Inferior parietal cortex (tissue), 1 donor: ENCODE data around the gene KLF13.

ENCODE experiments used
- DNase-seq: peaks from one replicate; pipeline ENCODE4 v3.0.0-alpha.2; 2016; ENCODE audit errors: extremely low spot score

The KLF13 gene

DNA sequence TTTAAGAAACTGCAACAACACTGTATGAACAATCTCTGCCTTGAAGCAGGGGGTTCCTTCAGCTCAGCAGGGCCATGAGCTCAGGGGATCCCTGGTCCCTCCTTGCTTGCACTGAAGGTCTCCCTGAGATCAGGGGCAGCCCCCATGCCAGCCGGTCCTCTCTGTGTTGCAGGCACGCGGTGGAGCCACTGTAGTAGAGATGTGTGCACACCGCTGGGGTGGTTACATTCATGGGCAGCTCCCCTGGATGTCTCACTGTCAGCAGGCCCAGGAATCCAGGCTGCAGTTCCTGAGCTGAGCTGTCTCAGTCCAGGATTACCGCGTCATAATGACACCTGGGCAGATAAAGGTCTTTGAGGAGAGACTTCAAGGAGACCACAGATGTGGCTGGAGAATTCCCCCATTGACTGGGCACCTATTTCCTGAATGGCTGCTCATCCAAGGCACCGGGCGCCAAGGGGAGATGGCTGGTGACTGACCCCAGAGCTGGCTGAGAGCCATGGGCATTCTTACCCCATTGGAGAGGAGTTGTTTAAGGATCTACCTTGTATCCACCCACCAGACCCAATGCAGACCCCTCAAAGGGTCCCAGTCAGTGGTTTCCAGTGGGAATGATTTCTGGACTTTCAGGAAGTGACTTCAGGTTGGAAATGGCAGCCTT, 10.4 kb upstream of the KLF13 start:
- DNase-seq, result no peak

DNA sequence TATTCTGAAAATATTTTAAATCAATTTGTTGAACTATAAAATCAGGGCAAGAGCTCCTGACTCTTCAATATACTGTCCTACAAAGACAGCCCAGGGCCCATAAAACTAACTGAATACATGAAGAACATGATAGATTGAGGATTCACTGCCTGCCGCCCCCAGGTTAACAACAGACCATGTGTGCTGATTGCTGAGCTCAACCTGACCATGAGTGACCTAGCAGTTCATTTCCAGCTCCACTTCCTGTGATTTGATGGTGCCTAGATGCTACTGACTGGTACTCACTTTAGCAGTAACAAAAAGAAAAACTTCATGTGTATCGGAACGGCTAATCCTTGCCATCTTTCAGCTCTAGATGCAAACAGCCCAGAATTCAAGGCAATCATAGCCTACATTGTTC, 9.6 kb upstream of the KLF13 start:
- DNase-seq, result no peak

DNA sequence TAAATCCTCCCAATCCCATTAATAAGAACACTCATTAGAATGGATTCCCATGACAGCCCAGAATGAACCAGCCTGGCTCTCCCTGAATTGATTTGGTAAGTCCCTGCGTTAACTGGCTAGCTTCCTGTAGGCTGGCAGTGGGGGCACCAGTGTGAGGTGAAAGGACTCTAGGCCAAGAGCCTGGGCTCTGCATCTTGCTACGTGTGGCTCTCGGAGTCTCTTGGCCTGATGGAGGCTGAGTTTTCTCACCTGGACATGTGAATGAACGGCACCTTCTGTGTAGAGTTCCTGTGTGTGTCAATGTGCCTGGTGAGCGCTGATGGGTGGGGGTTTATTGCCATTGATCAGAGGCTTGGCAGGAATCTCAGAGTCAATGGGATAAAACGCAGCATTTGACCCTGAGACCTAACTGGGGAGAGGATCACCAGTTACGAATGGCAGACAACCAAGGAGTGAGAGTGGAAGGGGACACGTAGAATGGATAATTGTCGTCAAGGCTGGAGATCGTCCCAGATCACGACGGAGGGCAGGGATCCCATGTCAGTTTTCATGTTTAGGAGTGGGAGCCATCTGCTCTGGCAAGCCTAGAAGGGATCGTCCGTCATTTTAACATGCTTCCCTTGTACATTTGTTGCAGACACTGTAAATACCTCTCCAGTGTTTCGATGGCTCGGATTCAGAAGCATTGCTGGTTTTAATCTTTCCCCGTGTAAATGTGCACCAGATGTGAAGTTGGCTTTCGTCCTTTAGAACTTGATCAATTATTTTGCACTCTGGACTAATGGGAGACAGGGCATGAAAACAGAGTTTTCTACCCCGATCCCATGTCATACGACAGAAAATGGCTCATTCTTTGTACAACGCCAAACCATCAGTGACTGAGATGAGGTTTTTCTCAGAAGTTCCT, 9.0 kb upstream of the KLF13 start:
- no peak for DNase-seq

DNA sequence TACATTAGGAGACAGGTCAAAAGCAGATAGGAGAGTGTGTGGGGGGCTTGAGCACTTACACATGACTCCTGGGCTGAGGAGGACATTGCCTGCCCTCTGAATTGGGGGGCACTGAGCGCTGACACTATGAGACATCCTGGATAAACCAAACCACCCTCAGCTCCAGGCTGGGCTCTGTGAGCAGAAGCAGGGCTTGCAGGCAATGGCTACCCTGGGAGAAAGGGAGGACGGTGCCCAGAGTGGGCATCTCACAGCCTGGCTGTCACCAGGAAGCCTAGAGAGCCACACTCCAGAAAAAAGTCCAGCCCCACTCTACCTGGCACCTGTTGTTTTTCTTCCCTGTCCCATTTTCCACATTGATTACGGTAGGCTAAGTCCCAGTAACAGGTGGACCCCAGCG, 8.2 kb upstream of the KLF13 start:
- DNase-seq, result no peak

DNA sequence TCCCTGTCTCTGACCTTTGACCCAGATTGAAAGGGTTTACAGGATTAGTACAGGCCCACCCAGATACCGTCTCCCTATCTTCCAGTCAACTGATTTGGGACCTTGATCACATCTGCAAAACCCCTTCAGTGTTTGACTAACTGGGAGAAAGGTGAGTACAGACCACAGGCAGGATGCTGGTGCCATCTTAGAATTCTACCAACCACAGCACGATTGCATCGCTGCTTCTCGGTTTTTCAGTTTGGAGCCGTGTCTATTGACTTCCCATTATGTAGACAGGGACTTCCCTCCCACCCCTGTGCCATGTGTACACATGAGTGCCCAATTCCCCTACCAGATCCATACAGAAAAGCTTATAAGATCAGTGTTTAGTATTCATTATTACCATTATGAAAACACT, 6.6 kb upstream of the KLF13 start:
- DNase-seq, result no peak

DNA sequence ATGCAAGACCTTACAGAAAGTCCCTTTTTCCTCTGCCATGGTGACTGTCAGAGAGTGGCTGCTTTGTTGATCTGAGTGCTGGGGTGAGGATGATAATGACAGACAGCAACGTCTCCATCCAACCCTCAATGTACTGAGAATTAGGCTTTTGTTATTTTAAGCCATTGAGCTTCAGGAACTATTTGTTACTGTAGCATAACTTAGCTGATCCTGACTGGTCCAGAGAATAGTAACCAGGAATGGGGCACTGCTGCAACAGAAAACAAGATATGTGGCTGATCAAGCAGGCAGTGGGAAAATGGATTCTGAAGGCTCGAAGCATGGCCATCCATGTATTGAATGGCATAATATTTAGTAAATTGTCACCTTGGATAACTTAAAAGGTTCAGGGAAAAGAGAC, 5.2 kb upstream of the KLF13 start:
- no peak for DNase-seq

DNA sequence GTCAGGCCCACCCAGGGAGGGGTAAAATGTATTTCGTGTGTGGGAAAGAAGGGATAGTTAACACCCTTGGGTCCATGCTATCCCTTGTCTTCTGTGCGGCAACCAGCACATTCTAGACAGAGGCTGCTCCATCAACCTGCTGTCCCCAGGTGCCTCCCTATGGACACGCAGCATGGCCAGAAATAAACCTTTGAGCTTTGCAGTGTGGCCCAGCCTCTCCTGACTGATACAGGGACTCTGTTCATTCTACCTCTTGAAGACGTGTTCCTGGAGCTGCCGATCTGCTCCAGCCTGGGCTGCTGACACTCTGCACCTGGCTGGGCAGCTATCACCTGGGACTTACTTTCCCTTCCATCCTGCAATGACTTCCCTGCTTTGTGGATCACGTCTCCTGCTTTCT, 4.1 kb upstream of the KLF13 start:
- no peak for DNase-seq

DNA sequence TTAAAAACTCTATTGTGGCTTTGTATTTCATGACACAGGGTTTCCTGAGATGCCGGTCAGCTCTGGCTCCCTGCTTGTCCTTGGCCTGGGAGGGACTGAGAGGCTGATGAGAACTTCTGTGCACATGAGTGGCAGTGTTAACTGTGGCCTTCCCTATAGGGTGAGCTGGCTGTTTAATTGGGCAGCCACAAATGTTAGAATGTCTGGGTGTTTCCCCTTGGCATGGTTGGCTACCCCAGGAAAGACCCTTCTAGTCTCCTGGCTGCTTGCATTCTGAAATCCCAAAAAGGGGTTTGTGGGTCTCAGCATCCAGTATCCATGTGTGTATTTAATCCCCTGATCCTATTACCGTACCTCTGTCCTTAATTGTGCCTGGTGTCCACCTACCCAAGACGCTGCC, 3.0 kb upstream of the KLF13 start:
- no peak for DNase-seq

DNA sequence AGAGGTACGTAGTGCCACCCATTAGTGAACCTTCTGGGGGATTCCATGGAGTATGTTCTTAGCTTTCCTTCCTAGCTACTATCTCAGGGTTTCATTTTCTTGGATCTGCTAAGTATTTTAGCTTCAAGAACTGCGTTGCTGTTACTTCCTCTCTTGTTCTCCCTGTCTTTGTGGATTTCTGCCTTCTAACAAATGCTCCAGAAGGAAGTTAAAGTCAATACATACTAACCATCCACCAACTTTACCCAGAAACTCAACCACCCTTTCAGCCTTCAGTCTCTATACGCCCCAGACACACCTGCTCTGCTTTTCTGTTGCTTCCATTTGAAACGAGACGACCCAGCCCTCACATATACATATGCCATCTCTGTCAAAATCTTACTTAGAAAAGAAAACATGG, 2.4 kb upstream of the KLF13 start:
- DNase-seq, result no peak

DNA sequence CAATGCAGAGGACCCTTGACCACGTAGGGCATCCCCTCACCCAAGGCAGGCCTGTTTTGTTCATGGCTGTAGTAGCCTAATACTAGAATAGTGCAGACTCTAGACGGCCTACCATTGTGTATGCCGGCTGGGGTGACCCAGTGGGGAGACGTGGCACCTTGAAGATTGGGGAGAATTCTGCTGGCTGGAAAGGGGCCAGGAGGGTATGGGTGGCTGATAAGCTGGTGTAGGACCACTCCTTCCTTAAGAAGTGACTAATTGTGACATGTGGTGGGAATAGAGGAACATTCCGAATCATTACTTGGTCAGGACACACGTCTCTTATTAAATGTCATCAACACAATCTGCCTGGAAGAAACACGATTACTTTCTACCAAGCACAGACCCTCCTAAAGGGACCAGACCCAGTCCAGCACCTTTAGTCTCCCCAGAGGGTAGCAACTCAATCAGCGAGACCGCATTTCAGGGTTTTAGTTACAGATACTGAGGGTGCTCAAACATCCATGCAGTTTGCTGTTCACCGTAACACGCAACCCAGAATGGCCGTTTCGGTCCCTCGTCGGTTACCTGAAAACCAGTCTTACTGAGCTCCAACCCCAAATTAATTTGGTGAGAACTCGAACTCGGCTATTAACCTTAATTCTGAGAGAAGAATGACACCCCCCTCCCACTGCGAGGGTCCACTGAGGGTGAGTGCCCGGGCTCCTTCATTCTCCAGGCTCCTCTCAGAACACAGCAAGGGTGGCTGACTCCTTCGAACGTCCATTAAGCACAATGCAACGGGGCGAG, 1.6 kb upstream of the KLF13 start:
- DNase-seq, result no peak

DNA sequence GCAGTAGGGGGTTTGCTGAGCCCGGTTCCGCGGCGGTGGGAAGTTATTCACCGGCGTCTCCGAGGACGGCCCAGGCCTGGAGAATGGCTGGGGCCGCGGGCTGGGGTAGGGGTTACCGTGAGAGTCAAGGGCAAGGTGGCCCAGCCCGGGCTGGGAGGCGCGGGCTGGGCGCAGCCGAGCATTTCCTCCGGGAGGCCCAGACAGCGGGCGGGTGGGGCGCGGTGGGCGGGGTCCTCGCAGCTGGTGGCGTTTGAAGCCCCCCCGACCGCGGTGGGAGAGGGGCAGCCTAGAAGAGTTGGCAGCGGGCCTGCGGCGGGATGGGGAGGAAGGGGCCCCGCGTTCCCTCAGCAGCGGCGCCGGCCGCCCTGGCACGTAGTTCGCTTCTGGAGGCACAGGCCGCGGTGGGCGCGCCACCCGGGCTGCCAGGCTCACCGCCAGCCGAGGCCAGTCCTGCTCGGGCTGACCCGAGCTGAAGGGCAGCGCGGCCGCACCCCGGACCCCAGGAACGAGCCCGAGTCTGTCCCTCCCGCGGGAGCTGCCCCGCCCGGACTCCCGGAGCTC, 960 bp upstream of the KLF13 start:
- peak; percentile 50 for DNase-seq

DNA sequence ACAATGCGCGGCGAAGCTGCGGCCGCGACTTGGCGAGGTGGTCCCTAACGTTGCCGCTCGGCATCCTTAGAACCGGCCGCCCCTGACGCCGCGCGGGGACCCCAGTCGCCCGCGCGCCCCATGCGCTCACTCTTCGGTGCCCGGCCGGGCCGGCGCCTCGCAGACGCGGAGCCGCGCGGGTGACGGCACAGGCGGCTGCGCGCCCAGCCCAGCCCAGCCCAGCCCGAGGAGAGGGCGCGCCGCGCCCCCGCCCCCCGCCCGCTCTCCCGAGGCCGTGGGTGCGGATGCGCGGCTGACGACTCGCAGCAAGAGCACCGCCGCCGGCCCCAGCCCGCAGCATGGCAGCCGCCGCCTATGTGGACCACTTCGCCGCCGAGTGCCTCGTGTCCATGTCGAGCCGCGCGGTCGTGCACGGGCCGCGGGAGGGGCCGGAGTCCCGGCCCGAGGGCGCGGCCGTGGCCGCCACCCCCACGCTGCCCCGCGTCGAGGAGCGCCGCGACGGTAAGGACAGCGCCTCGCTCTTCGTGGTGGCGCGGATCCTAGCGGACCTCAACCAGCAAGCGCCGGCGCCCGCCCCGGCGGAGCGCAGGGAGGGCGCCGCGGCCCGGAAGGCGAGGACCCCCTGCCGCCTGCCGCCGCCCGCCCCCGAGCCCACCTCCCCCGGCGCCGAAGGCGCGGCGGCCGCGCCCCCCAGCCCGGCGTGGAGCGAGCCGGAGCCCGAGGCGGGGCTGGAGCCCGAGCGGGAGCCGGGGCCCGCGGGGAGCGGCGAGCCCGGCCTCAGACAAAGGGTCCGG, 437 bp downstream of the KLF13 start:
- no peak for DNase-seq

DNA sequence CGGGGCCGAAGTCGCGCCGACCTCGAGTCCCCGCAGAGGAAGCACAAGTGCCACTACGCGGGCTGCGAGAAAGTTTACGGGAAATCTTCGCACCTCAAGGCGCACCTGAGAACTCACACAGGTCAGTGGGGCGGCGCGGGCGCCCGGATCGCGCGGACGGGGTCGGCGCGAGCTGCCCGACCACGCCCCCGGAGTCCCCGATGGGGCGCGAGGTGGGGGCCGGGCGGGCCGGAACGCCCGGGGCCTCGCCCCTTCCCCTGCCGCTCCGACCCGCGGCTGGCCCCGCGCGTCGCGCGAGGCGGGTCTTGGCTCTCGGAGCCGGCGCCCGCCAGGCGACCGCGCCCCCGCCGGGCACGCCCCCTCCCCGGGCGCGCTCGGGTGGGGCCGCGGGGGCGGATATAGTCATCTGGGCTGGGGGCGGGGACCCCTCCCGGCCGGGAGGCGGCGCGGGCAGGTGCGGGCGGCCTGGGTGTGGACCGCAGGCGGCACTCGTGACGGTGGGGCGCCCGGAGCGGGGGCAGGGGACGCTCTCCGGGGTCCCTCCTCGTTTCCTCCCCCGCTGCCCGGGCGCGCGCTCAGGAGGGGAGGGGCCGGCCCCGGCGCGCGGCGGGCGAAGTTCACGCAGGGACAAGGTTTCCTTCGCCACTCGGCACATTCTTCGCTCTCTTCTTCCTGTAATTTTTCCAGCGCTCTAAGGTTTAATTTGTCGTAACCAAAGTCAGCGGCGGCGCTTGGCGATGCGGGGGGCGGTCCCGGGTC, 1.2 kb downstream of the KLF13 start:
- DNase-seq, result no peak

DNA sequence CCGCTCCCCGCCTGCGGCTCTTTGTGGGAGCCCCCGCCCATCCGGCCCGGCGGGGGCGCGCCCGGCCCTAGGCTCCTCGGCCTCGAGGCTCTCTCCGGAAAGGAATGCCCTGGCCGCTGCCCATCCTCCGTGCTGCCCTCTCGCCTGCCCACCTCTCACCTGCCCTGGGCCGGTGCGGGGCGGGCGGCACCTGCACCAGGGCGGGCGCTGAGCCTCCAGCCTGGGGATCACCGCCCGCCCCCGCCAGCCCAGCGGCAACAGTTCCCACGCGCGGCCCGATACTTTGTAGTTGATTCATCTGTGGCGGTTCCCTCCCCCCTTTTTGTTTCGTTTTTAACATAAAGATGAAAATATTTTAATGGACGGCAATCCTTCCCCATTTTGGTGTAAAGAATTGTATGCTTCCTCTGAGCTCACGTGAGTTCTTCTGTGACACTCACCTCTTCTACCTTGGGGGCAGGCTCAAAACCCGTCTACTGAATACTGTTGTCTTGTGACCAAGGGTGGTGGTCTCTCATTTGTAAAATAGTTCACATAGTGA, 1.9 kb downstream of the KLF13 start:
- no peak for DNase-seq

DNA sequence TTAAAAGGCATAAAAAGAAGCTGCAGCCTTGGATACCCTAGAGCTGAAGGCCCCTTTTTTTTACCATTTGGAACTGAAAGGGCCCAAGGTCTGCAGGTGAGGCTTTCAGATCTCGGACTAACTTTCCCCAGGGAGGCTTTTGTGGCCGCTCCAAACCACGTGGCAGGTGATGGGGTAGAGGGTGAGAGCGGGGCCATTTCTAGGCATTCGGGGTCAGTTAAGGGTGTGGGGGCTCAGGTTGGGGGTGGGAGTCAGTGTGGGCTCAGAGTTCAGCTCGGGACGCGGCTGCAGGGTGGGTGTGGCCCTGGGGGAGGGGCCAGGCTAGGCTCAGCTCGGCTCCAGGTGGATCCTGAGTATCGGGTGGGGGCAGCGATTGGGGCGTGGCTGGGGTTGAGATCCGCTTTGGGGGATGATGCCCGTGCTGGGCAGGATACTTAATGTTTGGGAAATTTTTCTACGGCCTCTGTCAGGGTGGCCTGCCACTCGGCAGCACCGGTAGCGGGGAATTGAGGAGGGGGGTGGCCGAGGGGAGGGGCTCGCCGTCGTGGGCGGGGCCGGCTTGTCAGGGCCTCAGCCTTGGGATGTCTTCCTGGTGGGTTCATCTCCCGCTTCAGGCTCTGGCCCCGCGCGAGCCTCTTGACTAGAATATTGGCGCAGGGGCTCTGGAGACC, 2.5 kb downstream of the KLF13 start:
- DNase-seq, result no peak

DNA sequence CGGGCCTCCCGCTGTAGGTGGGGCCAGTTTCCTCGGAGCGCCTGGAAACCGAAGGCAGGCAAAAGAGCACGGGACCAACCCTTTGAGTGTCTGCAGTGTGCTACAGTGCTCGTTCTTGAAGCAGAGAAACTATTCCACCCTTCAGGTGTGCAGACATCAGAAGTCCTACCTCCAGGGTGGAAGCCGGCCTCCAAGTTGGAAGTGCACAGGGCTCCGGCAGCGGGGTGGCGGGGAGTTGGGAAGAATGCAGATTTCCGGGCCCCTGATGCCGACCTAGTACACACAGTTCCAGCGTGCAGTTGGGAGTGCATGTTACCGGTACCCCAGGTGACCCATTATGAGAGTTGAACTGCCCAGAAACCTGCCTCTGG, 3.0 kb downstream of the KLF13 start:
- DNase-seq, result no peak

DNA sequence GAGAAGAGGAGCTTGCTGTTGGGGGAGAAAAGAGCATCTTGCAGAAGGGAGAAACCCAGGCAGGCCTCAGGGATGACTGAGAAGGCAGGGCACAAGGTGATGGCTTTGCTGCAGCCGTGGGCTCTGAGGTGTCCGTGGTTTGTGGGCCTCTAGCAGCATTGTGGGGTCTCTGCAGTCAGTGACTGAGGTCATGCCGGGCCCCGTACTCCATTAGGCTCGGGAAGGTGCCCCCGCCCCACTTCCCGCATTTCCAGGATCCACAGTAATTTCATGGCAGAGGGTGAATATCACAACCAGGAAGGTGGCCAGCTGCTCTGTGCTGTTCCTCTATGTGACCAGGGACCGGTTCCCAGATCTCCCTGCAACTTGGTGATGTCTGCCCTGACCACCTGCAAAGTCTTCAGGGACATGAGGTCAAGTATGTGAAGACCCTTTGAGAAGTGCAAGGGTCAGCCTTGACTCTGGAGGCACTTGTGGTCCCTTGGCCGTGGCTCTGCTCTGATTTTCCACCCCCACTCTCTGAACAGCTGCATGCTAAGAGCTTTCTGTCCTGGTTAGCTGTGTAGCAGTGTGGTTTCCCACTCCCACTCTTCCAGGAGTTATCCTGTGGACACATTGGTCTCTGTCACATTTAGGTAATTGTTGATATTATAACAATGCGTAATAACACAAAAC, 3.6 kb downstream of the KLF13 start:
- no peak for DNase-seq

DNA sequence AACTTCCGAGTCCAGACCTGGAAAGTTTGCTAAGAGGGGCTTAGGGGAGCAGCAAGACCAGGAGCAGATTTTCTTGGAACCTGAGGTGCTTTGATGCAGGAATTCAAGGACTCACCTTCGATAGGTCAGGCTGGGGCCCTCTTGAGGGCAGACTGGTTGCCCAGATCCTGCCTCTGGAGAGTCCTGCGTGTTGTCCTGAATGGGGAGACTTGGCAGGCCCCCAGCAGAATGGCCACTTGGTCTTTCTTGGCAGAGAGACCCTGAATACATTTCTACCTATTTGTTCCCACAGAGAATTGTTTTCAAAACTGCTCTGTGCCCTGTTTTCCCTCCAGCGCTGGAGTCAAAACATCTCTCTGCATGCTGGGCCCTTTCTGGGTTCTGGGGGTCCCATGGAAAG, 4.2 kb downstream of the KLF13 start:
- no peak for DNase-seq

DNA sequence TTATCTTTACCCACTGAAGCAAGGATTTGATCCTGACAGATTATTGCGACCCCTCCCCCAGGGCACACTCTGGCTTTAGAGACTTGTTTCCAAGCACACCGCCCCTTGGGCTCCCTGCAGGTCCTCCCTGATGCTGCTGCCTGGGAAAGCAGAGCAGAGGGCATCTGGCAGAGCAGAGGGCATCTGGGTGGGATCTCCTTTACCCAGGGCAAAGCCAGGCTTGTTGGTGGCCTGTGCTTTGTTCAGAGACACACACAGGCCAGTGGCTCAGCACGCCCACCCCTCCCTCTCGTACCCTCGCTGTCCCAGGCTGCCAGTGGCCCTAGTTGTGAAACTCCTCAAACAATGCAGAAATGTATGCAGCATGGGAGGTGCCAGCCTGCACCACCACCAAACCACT, 4.8 kb downstream of the KLF13 start:
- no peak for DNase-seq
